Motor neuron (in vitro differentiated cells): ENCODE data around the gene AGPAT1. TPM values are rescaled to one million over a fixed set of nuclear protein-coding genes. Genes with fewer than 3 reads are reported as not detected.
"Not testable (repeated sequence)": the region's sequence is repeated elsewhere in the genome, so short reads cannot be mapped to it uniquely, and the experiment has no call there.

Experiments
- ATAC-seq, 8 experiments: fragments of 200-7000 bp; cut with Tn5 transposase; replicated peaks in 6 of 8; 2 replicates each; pipeline ENCODE4 v1.8.0; 2021; ENCODE audit warnings: mild to moderate bottlenecking in 8 of 8, moderate library complexity in 8 of 8
- H3K27ac ChIP-seq, 2 donors: fragments of 250-450 bp; sonication (Bioruptor Pico); 2 replicates each; pipeline ENCODE4 v1.9.0; 2021; ENCODE audit warnings: antibody characterized with exemption in 2 of 2, mild to moderate bottlenecking in 2 of 2, moderate library complexity in 1 of 2
- H3K4me1 ChIP-seq, 2 donors: fragments of 250-450 bp; sonication (Bioruptor Pico); replicated peaks in 1 of 2; 2 replicates each; pipeline ENCODE4 v1.6.1; 2021; ENCODE audit warnings: antibody characterized with exemption in 2 of 2, mild to moderate bottlenecking in 2 of 2, moderate library complexity in 1 of 2
- H3K4me3 ChIP-seq, 5 donors: fragments of 250-450 bp; sonication (Bioruptor Pico); 2 replicates each; pipeline ENCODE4 v1.9.0; 2021; ENCODE audit warnings: antibody characterized with exemption in 5 of 5, mild to moderate bottlenecking in 5 of 5, moderate library complexity in 4 of 5
- WGBS, 10 experiments: fragments of 450-650 bp; shearing (Covaris generic); methylation state at CpG; one replicate each; pipeline ENCODE4 v1.0.0; 2022; 5-methylcytosine and 5-hydroxymethylcytosine counted together
- in situ Hi-C, 9 experiments: fragments of 400-800 bp; cut with MboI; loops; one replicate each; pipeline ENCODE4 v1.15.0; 2021; ENCODE audit warnings: low sequenced_read_pairs in 9 of 9, low pct_unique_long_range_greater_than_20kb in 2 of 9; ENCODE audit not compliant: unreplicated experiment in 9 of 9
- total RNA-seq, 8 experiments: library from RNA; unstranded; fragments of 300-600 nt; gene quantifications; 2 replicates each; pipeline versions ENCODE4 v1.2.3 to v1.2.4, GENCODE V29; 2022

AGPAT1 gene
- total RNA-seq, 8 experiments from 2014 or later: 44.5 to 84.4 (median 67.4) TPM

DNA sequence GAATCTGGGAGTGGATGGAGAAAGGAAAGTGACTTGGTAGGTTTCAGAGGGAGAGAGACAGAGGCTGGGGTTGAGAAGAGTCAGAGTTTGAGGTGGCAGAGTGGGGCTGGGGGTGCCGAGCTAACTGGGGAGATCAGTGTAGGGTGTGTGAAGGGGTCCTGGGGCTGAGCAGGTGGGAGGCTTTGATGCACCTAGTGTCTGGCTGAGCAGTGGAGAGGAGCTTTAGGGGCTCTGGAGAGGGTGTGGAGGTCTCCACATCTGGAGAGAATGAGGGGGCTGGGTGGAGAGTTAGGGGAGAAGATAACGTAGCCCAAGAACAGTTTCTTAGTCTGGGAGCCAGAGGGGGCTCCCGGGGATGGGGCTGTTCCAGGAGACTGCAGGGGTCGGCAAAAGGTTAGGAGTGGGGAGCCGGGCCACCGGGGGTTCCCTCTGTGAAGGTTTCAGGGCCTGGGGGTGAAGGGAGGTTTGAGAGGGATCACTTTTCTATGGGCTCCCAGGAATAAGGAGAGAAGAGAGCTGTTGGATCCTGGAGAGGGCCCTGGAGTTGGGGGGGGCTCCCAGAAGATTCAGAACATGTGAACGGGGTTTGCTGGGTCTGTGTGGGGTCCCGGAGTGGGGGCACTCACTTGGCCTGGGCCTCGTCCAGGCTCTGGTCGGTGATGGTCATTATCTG, 13.3 kb upstream of the AGPAT1 start:
- WGBS, 10 experiments: 0% methylated on average over 1 of the region's 10 CpGs; no CpG with 5 or more reads in 8 of the 10 experiments
- in situ Hi-C loops: loop anchor here in 1 of 9 experiments (25.0 kb wide), 1 partner anchor 652 kb away; the partner anchor contains the start of genes ATP6V1G2, DDX39B, MCCD1 and NFKBIL1
- peak in 5 of 8 experiments; percentile 9 to 62 (median 51) for ATAC-seq
- H3K27ac ChIP-seq: peak overlapping the region; percentile 86 to 88
- H3K4me3 ChIP-seq: peak overlapping the region; percentile 42 to 68 (median 65)
- peaks cover 20 to 34% of the 10 kb centered on the region in 2 donors for H3K4me1 ChIP-seq

DNA sequence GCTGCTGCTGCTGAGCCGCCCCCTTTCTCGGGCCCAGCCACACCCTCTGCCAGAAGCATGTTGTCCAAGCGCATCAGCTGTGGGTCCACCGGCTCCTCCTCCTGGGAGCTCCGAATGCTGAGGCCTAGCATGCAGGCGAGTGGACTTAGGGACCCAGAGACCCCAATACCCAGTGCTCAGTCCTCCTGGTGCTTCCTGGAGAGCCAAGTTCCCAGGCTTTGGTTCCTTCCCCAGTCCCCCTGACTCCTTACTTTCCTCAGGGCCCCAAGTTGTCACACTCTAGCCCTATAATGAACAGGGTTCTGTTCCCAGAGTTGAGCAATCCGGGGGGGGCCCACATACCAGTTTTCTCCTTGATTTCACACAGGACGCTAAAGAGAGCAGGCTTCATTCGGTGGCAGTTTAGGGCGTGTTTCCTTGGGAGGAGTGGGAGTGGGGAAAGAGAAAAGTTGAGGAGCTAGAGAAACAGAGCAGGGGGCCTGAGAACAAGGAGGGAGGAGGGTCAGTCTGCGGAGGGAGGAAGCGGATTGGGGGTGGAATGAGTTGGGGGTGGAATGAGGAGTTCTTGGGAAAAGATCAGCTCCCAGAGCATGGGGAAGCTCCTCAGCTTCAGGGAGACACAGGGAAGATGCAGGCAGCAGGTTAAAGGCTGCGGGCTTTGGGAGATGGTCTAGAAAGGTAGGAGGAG, 12.6 kb upstream of the AGPAT1 start:
- ATAC-seq: peak; percentile 1 to 36 (median 14)
- H3K27ac ChIP-seq: peak overlapping the region; percentile 86 to 88
- WGBS, 10 experiments: 0 to 20% (median 14%) methylated on average over 1 to 2 of the region's 13 CpGs; no CpG with 5 or more reads in 5 of the 10 experiments
- H3K4me1 ChIP-seq: peaks cover 21 to 36% of the 10 kb centered on the region in 2 donors
- H3K4me3 ChIP-seq: peak overlapping the region; percentile 42 to 68 (median 65)
- in situ Hi-C loops: loop anchor here in 1 of 9 experiments (25.0 kb wide), 1 partner anchor 651 kb away; the partner anchor contains the start of genes ATP6V1G2, DDX39B, MCCD1 and NFKBIL1

DNA sequence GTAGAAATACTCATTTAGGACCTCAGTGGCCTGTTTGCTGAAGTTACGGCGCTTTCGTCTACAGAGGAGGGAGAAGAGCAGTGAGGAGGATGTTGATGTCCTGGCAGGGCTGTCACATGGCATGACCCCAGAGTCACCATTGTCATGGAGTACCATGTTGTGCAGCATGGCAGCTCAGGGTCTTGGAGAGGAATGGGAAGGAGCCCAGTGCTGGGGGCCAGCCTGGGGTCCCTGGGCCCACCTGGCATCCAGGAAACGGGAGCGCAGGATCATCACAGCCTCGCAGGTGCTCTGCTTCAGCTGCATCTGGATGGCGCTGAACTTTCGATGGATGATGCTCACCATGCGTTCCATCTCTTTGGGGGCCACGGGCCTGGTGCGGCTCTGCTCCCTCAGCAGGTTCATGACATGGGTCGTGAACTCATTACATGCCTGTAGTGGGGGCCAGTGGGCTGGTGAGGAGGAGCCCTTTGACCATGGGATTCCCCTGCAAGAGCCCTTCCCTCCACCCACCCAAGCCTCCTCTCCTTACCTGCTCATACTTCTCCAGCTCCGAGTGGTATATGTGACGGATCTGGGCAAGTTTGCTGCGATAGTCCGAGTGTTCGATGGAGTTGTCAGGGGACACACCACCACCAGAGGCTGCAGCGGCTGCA, 12.0 kb upstream of the AGPAT1 start:
- Histone ChIP-seq H3K4me1 (peaks cover 21 to 36% of the 10 kb centered on the region in 2 donors), H3K4me3 (peak overlapping the region in 4 of 5 donors; percentile 42 to 68 (median 62))
- in situ Hi-C loops: loop anchor here in 1 of 9 experiments (25.0 kb wide), 1 partner anchor 651 kb away; the partner anchor contains the start of genes ATP6V1G2, DDX39B, MCCD1 and NFKBIL1
- 80 to 100% (median 98%) methylated on average over 2 to 5 of the region's 18 CpGs; no CpG with 5 or more reads in 6 of the 10 experiments for WGBS, 10 experiments
- H3K27ac ChIP-seq, ATAC-seq: not testable (repeated sequence)

DNA sequence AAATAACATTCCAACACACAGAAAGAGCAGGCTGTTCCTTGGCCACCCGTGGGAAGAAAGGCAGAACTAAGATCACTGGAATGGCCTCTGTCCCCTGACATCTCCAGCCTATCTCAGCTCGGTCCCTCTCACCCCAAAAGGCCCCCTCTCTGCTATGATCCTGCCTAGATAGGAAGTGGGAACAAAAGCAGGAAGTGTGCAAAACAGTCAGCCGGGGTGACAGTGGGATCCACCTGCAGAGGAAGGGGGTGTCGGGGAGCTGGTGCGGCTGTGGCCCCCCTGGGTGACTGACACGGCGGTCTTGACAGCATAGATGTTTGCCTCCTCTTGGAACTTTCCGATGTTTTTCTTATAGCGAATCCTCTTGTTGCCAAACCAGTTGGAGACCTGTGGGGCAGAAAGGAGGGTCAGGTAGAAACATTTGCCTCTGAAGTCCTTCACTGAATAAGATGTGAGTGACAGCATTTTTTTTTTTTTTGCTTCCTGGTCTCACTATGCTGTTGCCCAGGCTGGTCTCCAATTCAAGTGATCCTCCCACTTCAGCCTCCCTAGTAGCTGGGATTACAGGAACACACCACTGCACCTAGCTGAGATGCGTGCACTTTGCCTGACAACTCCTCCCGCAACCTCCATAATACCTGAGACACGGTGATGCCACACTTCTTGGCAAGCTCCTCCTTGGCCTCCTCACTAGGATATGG, 11.3 kb upstream of the AGPAT1 start:
- in situ Hi-C loops: loop anchor here in 1 of 9 experiments (25.0 kb wide), 1 partner anchor 650 kb away; the partner anchor contains the start of genes ATP6V1G2, DDX39B, MCCD1 and NFKBIL1
- 87 to 100% (median 90%) methylated on average over 2 to 5 of the region's 12 CpGs; no CpG with 5 or more reads in 5 of the 10 experiments for WGBS, 10 experiments
- no peak overlapping the region for H3K4me3 ChIP-seq
- ATAC-seq: no peak
- H3K27ac ChIP-seq: no peak overlapping the region
- peaks cover 21 to 36% of the 10 kb centered on the region in 2 donors for H3K4me1 ChIP-seq

GRCh38 chr6:32186151-32186840, 10.4 kb upstream of the AGPAT1 start:
- H3K4me3 ChIP-seq, ATAC-seq: not testable (repeated sequence)
- Histone ChIP-seq H3K4me1 (peaks cover 21 to 36% of the 10 kb centered on the region in 2 donors), H3K27ac (peak overlapping the region in 1 of 2 donors; percentile 56)
- in situ Hi-C loops: loop anchor here in 1 of 9 experiments (25.0 kb wide), 1 partner anchor 649 kb away; the partner anchor contains the start of genes ATP6V1G2, DDX39B, MCCD1 and NFKBIL1
- WGBS, 10 experiments: 33 to 100% (median 75%) methylated on average over 3 to 6 of the region's 10 CpGs; no CpG with 5 or more reads in 3 of the 10 experiments

- not testable (repeated sequence) for H3K4me3 ChIP-seq
- ATAC-seq: peak; percentile 18 to 74 (median 36)
- peak overlapping the region in 1 of 2 donors; percentile 56 for H3K27ac ChIP-seq
- peaks cover 15 to 33% of the 10 kb centered on the region in 2 donors for H3K4me1 ChIP-seq
- in situ Hi-C loops: loop anchor here in 1 of 9 experiments (25.0 kb wide), 1 partner anchor 648 kb away; the partner anchor contains the start of genes ATP6V1G2, DDX39B, MCCD1 and NFKBIL1
- 0 to 60% (median 1%) methylated on average over 1 to 9 of the region's 11 CpGs; no CpG with 5 or more reads in 6 of the 10 experiments for WGBS, 10 experiments
These were observed 9.8 kb upstream of the AGPAT1 start for GRCh38 chr6:32185681-32186131.

GRCh38 chr6:32184084-32184640, 8.3 kb upstream of the AGPAT1 start, which contains the start of gene AGER:
AGER (minus strand) TSS chr6:32184253; CDS start chr6:32184222, 31 bp downstream.
- in situ Hi-C loops: loop anchor here in 1 of 9 experiments (25.0 kb wide), 1 partner anchor 647 kb away; the partner anchor contains the start of genes ATP6V1G2, DDX39B, MCCD1 and NFKBIL1
- Histone ChIP-seq H3K27ac (peak within 1 kb of the TSS; percentile 37 to 66), H3K4me3 (no peak within 1 kb of the TSS), H3K4me1 (peaks cover 18 to 38% of the 10 kb centered on the region in 2 donors)
- no peak for ATAC-seq
- 0 to 100% (median 93%) methylated on average over 1 to 2 of the region's 6 CpGs; no CpG with 5 or more reads in 5 of the 10 experiments for WGBS, 10 experiments

- in situ Hi-C loops: loop anchor here in 1 of 9 experiments (25.0 kb wide), 1 partner anchor 646 kb away; the partner anchor contains the start of genes ATP6V1G2, DDX39B, MCCD1 and NFKBIL1
- no peak for ATAC-seq
- WGBS, 10 experiments: 77 to 100% (median 98%) methylated on average over 1 to 9 of the region's 15 CpGs; no CpG with 5 or more reads in 2 of the 10 experiments
These were observed 7.7 kb upstream of the AGPAT1 start for GRCh38 chr6:32183483-32184083.

GRCh38 chr6:32183030-32183429, 7.1 kb upstream of the AGPAT1 start:
- no peak for ATAC-seq
- no peak overlapping the region for H3K27ac ChIP-seq
- peaks cover 15 to 31% of the 10 kb centered on the region in 2 donors for H3K4me1 ChIP-seq
- no peak overlapping the region for H3K4me3 ChIP-seq
- WGBS, 10 experiments: 80 to 100% (median 82%) methylated on average over 1 to 2 of the region's 3 CpGs; no CpG with 5 or more reads in 7 of the 10 experiments
- in situ Hi-C loops: loop anchor here in 1 of 9 experiments (25.0 kb wide), 1 partner anchor 646 kb away; the partner anchor contains the start of genes ATP6V1G2, DDX39B, MCCD1 and NFKBIL1

More at GRCh38 chr6:32183483-32184083, 7.7 kb upstream of the AGPAT1 start:
- peaks cover 20 to 36% of the 10 kb centered on the region in 2 donors for H3K4me1 ChIP-seq
- peak overlapping the region; percentile 12 to 37 for H3K27ac ChIP-seq
- no peak overlapping the region for H3K4me3 ChIP-seq

DNA sequence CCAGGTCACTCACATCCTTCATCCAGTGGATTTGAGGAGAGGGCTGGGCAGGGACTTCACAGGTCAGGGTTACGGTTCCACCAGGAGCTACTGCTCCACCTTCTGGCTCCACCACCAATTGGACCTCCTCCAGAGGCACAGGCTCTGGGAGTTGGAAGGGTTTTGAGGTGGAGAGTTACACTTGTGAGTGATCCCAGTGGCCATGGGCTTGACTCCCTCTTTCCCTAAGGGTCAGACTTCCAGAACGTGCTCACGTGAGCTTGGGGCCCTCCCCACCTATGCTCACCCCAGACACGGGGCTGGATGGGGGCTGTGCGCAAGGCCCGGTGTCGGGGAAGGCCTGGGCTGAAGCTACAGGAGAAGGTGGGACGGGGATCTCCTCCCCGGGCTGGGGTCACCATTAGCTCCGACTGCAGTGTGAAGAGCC, 6.7 kb upstream of the AGPAT1 start:
- 40 to 100% (median 87%) methylated on average over 1 to 6 of the region's 10 CpGs; no CpG with 5 or more reads in 5 of the 10 experiments for WGBS, 10 experiments
- peaks cover 14 to 28% of the 10 kb centered on the region in 2 donors for H3K4me1 ChIP-seq
- no peak overlapping the region for H3K27ac ChIP-seq
- no peak overlapping the region for H3K4me3 ChIP-seq
- ATAC-seq: no peak
- in situ Hi-C loops: loop anchor here in 1 of 9 experiments (25.0 kb wide), 1 partner anchor 645 kb away; the partner anchor contains the start of genes ATP6V1G2, DDX39B, MCCD1 and NFKBIL1
